Psoas muscle (tissue), 8 donors: ENCODE measurements around the gene PYGO1. TPM values are rescaled to one million over a fixed set of nuclear protein-coding genes. Genes with fewer than 3 reads are reported as not detected.

Experiments used
- ATAC-seq, 4 donors: fragments of 200-7000 bp; cut with Tn5 transposase; one replicate each; pipeline ENCODE4 v1.9.1; 2020; ENCODE audit warnings: moderate library complexity in 3 of 4, mild to moderate bottlenecking in 2 of 4
- DNase-seq, 2 donors: peaks; one replicate each; pipeline ENCODE4 v3.0.0-alpha.2; 2020
- H3K27ac ChIP-seq: fragments of 200-600 bp; one replicate; pipeline ENCODE4 v1.8.0; 2022
- H3K27me3 ChIP-seq, 3 donors: fragments of 200-600 bp in 1 of 3; one replicate each; pipeline versions ENCODE4 v1.6.1 to v1.8.0; 2013 to 2022; ENCODE audit warnings: low read length in 2 of 3, mild to moderate bottlenecking in 2 of 3, moderate library complexity in 1 of 3; ENCODE audit not compliant: insufficient read depth in 3 of 3
- H3K36me3 ChIP-seq, 2 donors: fragments of 200-600 bp in 1 of 2; one replicate each; pipeline versions ENCODE4 v1.6.1 to v1.8.0; 2013 to 2022; ENCODE audit warnings: low read depth in 1 of 2, mild to moderate bottlenecking in 1 of 2, moderate library complexity in 1 of 2; ENCODE audit not compliant: insufficient read depth in 1 of 2
- H3K4me1 ChIP-seq: fragments of 200-600 bp; one replicate; pipeline ENCODE4 v1.8.0; 2022
- H3K4me3 ChIP-seq: fragments of 200-600 bp; one replicate; pipeline ENCODE4 v1.8.0; 2022; ENCODE audit warnings: mild to moderate bottlenecking
- H3K9me3 ChIP-seq: fragments of 200-600 bp; one replicate; pipeline ENCODE4 v1.8.0; 2022
- CTCF ChIP-seq: fragments of 200-600 bp; IDR thresholded peaks from one replicate; pipeline ENCODE4 v1.8.0; 2022; ENCODE audit warnings: antibody characterized with exemption
- WGBS, 3 donors: extraction: QIAGEN DNeasy Blood & Tissue Kit; methylation state at CpG; one replicate each; pipeline versions ENCODE4 v1.1.6 to v1.1.7; 2013; 5-methylcytosine and 5-hydroxymethylcytosine counted together
- intact Hi-C, 2 donors: fragments of 100-400 bp; cut with DNase I; formaldehyde crosslinking; loops; one replicate each; pipeline versions ENCODE4 v1.11.0 to v1.14.2; 2022
- polyA plus RNA-seq, 3 donors: library from polyadenylated mRNA; stranded (reverse); fragments of 200-250 nt; gene quantifications; one replicate each; pipeline ENCODE4 v1.2.3, GENCODE V29; 2013
- total RNA-seq, 4 donors: library from RNA; stranded (reverse); fragmentation: NEBNext Ultra II Directional in 2 of 4; extraction: Animal tissue kit (Norgen Biotek cat#: 25700) in 2 of 4; gene quantifications; one replicate each; pipeline versions ENCODE4 v1.2.1 to v1.2.4, GENCODE V29; 2021 to 2023
- donor health status: healthy with polysubstance abuse.
- donor health status: DM: no; HTN: no; CAD: no; lungs with moderate emphysema.
- donor health status: Bipolar disorder and iron deficiency.
- donor health status: healthy.
- donor health status: DM: yes; HTN: yes; CAD: no.
- donor health status: DM: no; HTN: no; CAD: no.
- donor health status: DM: no; HTN: no; CAD: no.
- donor health status: DM: yes; HTN: yes; CAD: no.

The PYGO1 gene
- total and polyA plus RNA-seq, 7 donors, result 3.8 to 30.2 (median 18.8) TPM

- intact Hi-C loops, result no loop called here
- H3K9me3 ChIP-seq, result no peaks in the 10 kb centered on the region
- no peaks in the 10 kb centered on the region for H3K27me3 ChIP-seq
- no peak for TF ChIP-seq CTCF
- WGBS, 3 donors, result 63 to 77% (median 75%) methylated on average over 3 of the region's 3 CpGs
- H3K4me3 ChIP-seq, result no peak overlapping the region
- ATAC-seq (no peak), DNase-seq (no peak)
- H3K4me1 ChIP-seq, result no peaks in the 10 kb centered on the region
- H3K27ac ChIP-seq, result no peak overlapping the region
- no peaks in the 10 kb centered on the region for H3K36me3 ChIP-seq
These were observed 2.6 kb upstream of the PYGO1 start for GRCh38 chr15:55590788-55591187.

GRCh38 chr15:55589287-55589686 is 1.1 kb upstream of the PYGO1 start:
- TF ChIP-seq CTCF, result no peak
- Histone ChIP-seq H3K27ac (peak overlapping the region; percentile 96), H3K4me3 (peak overlapping the region; percentile 77), H3K27me3 (no peaks in the 10 kb centered on the region), H3K36me3 (no peaks in the 10 kb centered on the region), H3K4me1 (peaks cover 2% of the 10 kb centered on the region), H3K9me3 (no peaks in the 10 kb centered on the region)
- ATAC-seq, result no peak
- intact Hi-C loops, result loop anchor here (2.0 to 5.0 kb wide), 3 partner anchors 40 to 62 kb away; no protein-coding TSS in a partner anchor
- WGBS, 3 donors, result 62 to 83% (median 68%) methylated on average over 10 of the region's 10 CpGs
- no peak for DNase-seq

- Histone ChIP-seq H3K36me3 (no peaks in the 10 kb centered on the region), H3K4me3 (peak overlapping the region; percentile 77), H3K27me3 (no peaks in the 10 kb centered on the region), H3K4me1 (peaks cover 2% of the 10 kb centered on the region), H3K27ac (peak overlapping the region; percentile 96), H3K9me3 (no peaks in the 10 kb centered on the region)
- peak in 2 of 4 donors; percentile 8 to 23 for ATAC-seq
- intact Hi-C loops, result loop anchor here (2.0 to 5.0 kb wide), 3 partner anchors 40 to 61 kb away; no protein-coding TSS in a partner anchor
- TF ChIP-seq CTCF, result no peak
- no peak for DNase-seq
- 3 to 4% (median 3%) methylated on average over 19 of the region's 19 CpGs for WGBS, 3 donors
These were observed 620 bp upstream of the PYGO1 start for GRCh38 chr15:55588815-55589115.

GRCh38 chr15:55587321-55588069 is 650 bp downstream of the PYGO1 start:
- intact Hi-C loops, result loop anchor here (2.0 to 5.0 kb wide), 3 partner anchors 41 to 60 kb away; no protein-coding TSS in a partner anchor
- no peaks in the 10 kb centered on the region for H3K27me3 ChIP-seq
- H3K4me1 ChIP-seq, result peaks cover 2% of the 10 kb centered on the region
- no peak for TF ChIP-seq CTCF
- H3K27ac ChIP-seq, result peak overlapping the region; percentile 96
- WGBS, 3 donors, result 3 to 6% (median 4%) methylated on average over 46 to 65 of the region's 65 CpGs
- H3K9me3 ChIP-seq, result no peaks in the 10 kb centered on the region
- ATAC-seq (peak; percentile 54 to 64 (median 59)), DNase-seq (peak; percentile 51 to 69)
- H3K4me3 ChIP-seq, result peak overlapping the region; percentile 77
- no peaks in the 10 kb centered on the region for H3K36me3 ChIP-seq
